HUES48 (cell line): ENCODE data around the gene ANXA3.

Experiments
- H3K27ac ChIP-seq: one replicate; pipeline ENCODE4 v1.7.0; 2013; ENCODE audit warnings: low read depth, low read length, inconsistent platforms
- H3K27me3 ChIP-seq: 2 replicates; pipeline ENCODE4 v1.6.1; 2013; ENCODE audit warnings: mild to moderate bottlenecking, low read length; ENCODE audit not compliant: control insufficient read depth, insufficient read depth
- H3K36me3 ChIP-seq: 2 replicates; pipeline ENCODE4 v1.6.1; 2013; ENCODE audit warnings: low read length; ENCODE audit not compliant: control insufficient read depth, insufficient read depth
- H3K4me1 ChIP-seq: 2 replicates; pipeline ENCODE4 v1.6.1; 2013; ENCODE audit warnings: mild to moderate bottlenecking, low read length; ENCODE audit not compliant: control insufficient read depth, insufficient read depth
- H3K4me3 ChIP-seq: 2 replicates; pipeline ENCODE4 v1.5.1; 2013; ENCODE audit warnings: mild to moderate bottlenecking, low read depth, low read length
- H3K9ac ChIP-seq: 2 replicates; pipeline ENCODE4 v1.6.1; 2013; ENCODE audit warnings: mild to moderate bottlenecking, low read depth, low read length, moderate library complexity
- H3K9me3 ChIP-seq: 2 replicates; pipeline ENCODE4 v1.6.1; 2013; ENCODE audit warnings: low read length; ENCODE audit not compliant: control insufficient read depth, insufficient read depth

Gene ANXA3

DNA sequence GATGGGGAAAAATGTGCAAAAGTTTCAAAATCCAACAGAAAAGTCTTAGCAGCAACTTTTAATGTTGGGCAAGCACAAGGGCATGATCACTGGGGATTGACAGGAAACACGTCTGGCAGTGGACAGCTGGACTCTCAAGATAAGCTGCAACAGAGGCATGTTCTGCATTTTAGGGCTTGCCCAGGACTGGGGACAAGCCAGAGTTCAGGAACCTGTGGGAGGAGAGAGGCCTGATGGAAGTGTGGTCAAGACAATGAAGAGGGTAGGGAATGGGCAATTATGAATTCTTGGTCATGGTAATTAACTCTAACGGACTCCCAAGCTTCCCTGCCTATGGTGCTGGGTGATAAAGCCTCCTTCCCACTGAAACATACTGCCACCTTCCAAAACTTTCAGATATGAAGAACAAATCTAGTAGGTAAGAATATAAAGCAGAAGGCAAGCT is 48.4 kb downstream of the ANXA3 start:
- no peak overlapping the region for H3K4me3 ChIP-seq
- H3K27ac ChIP-seq: no peak overlapping the region
- H3K9me3 ChIP-seq: no peaks in the 10 kb centered on the region
- no peaks in the 10 kb centered on the region for H3K4me1 ChIP-seq
- H3K36me3 ChIP-seq: 0 out of 2 replicates have a peak, but pooled peaks cover 8% of the 10 kb centered on the region
- no peak overlapping the region for H3K9ac ChIP-seq
- no peaks in the 10 kb centered on the region for H3K27me3 ChIP-seq

GRCh38 chr4:78601013-78601412 is 49.4 kb downstream of the ANXA3 start:
- Histone ChIP-seq H3K9me3 (no peaks in the 10 kb centered on the region), H3K4me3 (no peak overlapping the region), H3K36me3 (0 out of 2 replicates have a peak, but pooled peaks cover 8% of the 10 kb centered on the region), H3K4me1 (no peaks in the 10 kb centered on the region), H3K9ac (no peak overlapping the region), H3K27ac (no peak overlapping the region), H3K27me3 (no peaks in the 10 kb centered on the region)

GRCh38 chr4:78602334-78602733 is 50.8 kb downstream of the ANXA3 start:
- Histone ChIP-seq H3K4me1 (no peaks in the 10 kb centered on the region), H3K36me3 (0 out of 2 replicates have a peak, but pooled peaks cover 10% of the 10 kb centered on the region), H3K27me3 (no peaks in the 10 kb centered on the region), H3K4me3 (no peak overlapping the region), H3K9me3 (no peaks in the 10 kb centered on the region), H3K27ac (no peak overlapping the region), H3K9ac (no peak overlapping the region)

GRCh38 chr4:78603384-78603783 is 51.8 kb downstream of the ANXA3 start:
- Histone ChIP-seq H3K27ac (no peak overlapping the region), H3K9ac (no peak overlapping the region), H3K36me3 (0 out of 2 replicates have a peak, but pooled peaks cover 11% of the 10 kb centered on the region), H3K4me1 (no peaks in the 10 kb centered on the region), H3K4me3 (no peak overlapping the region), H3K9me3 (no peaks in the 10 kb centered on the region), H3K27me3 (no peaks in the 10 kb centered on the region)

DNA sequence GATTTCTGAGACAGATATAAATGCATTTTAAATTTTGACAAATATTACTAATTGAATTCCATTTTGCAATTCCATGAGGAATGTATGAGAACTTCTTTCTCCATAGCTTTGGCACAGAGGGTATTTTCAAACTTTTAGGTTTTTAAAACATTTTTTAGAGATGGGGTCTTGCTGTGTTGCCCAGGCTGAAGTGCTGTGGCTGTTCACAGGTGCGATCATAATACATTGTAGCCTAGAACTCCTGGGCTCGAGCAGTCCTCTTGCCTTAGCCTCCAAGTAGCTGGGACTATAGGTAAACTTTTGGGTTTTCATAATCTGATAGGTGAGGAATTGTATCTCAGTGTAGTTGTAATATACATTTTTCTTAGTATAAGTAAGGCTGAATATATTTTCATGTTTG is 53.4 kb downstream of the ANXA3 start:
- Histone ChIP-seq H3K9ac (no peak overlapping the region), H3K9me3 (no peaks in the 10 kb centered on the region), H3K4me1 (no peaks in the 10 kb centered on the region), H3K4me3 (no peak overlapping the region), H3K36me3 (0 out of 2 replicates have a peak, but pooled peaks cover 11% of the 10 kb centered on the region), H3K27ac (no peak overlapping the region), H3K27me3 (no peaks in the 10 kb centered on the region)

GRCh38 chr4:78606035-78606434 is 54.5 kb downstream of the ANXA3 start:
- Histone ChIP-seq H3K27me3 (no peaks in the 10 kb centered on the region), H3K9me3 (no peaks in the 10 kb centered on the region), H3K27ac (no peak overlapping the region), H3K4me3 (no peak overlapping the region), H3K36me3 (0 out of 2 replicates have a peak, but pooled peaks cover 11% of the 10 kb centered on the region), H3K9ac (no peak overlapping the region), H3K4me1 (no peaks in the 10 kb centered on the region)

- H3K27ac ChIP-seq: no peak overlapping the region
- no peaks in the 10 kb centered on the region for H3K4me1 ChIP-seq
- H3K36me3 ChIP-seq: 0 out of 2 replicates have a peak, but pooled peaks cover 11% of the 10 kb centered on the region
- H3K4me3 ChIP-seq: no peak overlapping the region
- H3K9me3 ChIP-seq: no peaks in the 10 kb centered on the region
- H3K9ac ChIP-seq: no peak overlapping the region
- no peaks in the 10 kb centered on the region for H3K27me3 ChIP-seq
Observed at GRCh38 chr4:78606530-78607095, 55.0 kb downstream of the ANXA3 start.

DNA sequence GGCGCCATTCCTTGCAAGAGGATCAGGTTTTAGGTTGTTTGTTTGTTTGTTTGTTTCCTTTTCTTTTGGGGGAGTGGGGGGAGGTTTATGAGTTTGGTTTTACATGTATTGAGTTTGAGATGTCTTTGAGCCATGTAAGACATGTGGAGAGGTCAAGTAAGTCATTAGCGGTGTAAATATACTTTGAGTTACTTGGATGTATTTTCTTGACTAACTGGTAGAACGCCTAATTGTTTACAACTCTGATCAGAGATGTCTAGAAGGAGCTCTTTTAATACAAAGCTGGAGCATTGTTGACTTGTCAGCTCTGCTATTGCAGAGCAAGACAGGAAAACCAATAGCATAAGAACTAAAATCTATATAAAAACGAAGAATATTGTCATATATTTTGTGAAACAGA is 57.1 kb downstream of the ANXA3 start:
- Histone ChIP-seq H3K27ac (no peak overlapping the region), H3K9ac (no peak overlapping the region), H3K27me3 (no peaks in the 10 kb centered on the region), H3K9me3 (no peaks in the 10 kb centered on the region), H3K36me3 (0 out of 2 replicates have a peak, but pooled peaks cover 11% of the 10 kb centered on the region), H3K4me3 (no peak overlapping the region), H3K4me1 (no peaks in the 10 kb centered on the region)

DNA sequence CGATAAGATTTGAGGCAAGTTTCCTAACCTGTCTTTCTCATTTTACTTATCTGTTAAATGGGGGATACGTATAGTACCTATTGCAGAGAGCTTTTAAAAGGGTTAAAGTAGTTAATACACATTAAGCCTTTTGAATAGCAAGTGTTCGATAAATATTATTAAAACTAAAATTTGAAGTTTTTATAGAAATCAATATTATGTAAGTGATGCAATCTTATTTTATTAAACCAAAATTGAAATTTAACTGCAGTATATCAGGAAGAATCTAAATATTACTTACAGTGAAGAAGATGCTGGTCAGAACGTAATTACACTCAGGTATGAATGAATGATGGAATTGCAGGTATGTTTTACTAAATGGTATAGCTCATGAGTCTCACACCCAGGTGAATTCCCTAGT is 58.0 kb downstream of the ANXA3 start:
- Histone ChIP-seq H3K9me3 (no peaks in the 10 kb centered on the region), H3K4me3 (no peak overlapping the region), H3K27me3 (no peaks in the 10 kb centered on the region), H3K27ac (no peak overlapping the region), H3K9ac (no peak overlapping the region), H3K4me1 (no peaks in the 10 kb centered on the region), H3K36me3 (0 out of 2 replicates have a peak, but pooled peaks cover 6% of the 10 kb centered on the region)

DNA sequence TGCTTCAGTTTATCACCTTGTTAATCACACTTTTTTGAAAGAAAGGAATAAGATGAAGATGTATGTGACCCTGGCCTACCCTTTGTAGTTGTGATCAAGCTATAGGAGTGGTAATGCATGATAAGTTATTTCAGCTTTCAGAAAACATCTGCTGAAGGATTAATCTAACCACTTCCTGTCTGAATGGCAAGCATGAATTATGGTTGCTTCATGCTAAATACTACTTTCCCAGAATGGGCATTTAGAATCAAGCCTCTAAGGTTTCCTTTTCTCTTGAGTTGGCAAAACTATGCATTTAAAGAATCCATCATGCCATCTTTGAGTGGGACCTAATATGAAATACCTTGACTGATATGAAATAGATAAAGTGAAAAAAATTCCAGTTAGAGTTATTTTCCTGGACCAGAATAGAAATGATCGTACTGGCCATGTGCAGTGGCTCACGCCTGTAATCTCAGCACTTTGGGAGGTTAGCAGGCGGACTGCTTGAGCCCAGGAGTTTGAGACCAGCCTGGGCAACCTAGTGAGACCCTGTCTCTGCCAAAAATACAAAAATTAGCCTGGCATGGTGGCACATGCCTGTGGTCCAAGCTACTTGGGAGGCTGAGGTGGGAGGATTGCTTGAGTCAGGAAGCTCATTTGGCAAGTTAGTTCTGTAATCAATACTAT is 59.1 kb downstream of the ANXA3 start:
- Histone ChIP-seq H3K27ac (no peak overlapping the region), H3K9ac (no peak overlapping the region), H3K27me3 (no peaks in the 10 kb centered on the region), H3K4me3 (no peak overlapping the region), H3K9me3 (no peaks in the 10 kb centered on the region), H3K36me3 (0 out of 2 replicates have a peak, but pooled peaks cover 3% of the 10 kb centered on the region), H3K4me1 (no peaks in the 10 kb centered on the region)

DNA sequence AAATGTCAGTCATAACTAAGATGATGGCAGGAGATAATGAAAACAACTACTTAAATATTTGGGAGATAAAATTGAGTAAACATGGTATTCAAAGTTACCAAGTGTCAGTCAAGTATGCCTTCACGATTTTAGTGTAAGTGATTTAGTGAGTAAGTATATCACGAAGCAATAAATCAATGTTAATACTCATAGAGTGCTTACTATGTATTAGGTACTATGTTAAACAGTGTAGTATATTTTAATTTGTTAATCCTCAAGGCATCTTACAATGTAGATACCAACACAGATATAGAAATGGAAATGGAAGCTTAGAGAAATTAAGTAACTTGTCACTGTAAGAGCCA is 59.6 kb downstream of the ANXA3 start:
- Histone ChIP-seq H3K36me3 (0 out of 2 replicates have a peak, but pooled peaks cover 3% of the 10 kb centered on the region), H3K27ac (no peak overlapping the region), H3K9me3 (no peaks in the 10 kb centered on the region), H3K4me1 (no peaks in the 10 kb centered on the region), H3K27me3 (no peaks in the 10 kb centered on the region), H3K9ac (no peak overlapping the region), H3K4me3 (no peak overlapping the region)
